RWPE1 (cell line): Measurements from ENCODE around the gene CCDC171.

Experiments used
- CTCF ChIA-PET: fragments of 350-600 bp; sonication (Branson Sonifier 250); formaldehyde crosslinking; extraction: SDS; loops from one replicate; lab custom pipeline; 2021; lab: Yijun Ruan, JAX
- POLR2A ChIA-PET: fragments of 400-600 bp; formaldehyde crosslinking; extraction: SDS; loops from one replicate; lab custom pipeline; 2020; ENCODE audit warnings: antibody characterized with exemption; ENCODE audit not compliant: low non-redundant PET; lab: Yijun Ruan, JAX
- DNase-seq: peaks from one replicate; pipeline ENCODE4 v3.0.0; 2012; ENCODE audit warnings: low spot score
- H3K27ac ChIP-seq: fragments of 450-650 bp; 2 replicates; pipeline ENCODE4 v1.5.1; 2017
- CTCF ChIP-seq: fragments of 450-650 bp; conservative IDR thresholded peaks from 2 replicates; pipeline ENCODE4 v1.5.1; 2017; ENCODE audit warnings: low read depth, mild to moderate bottlenecking

The CCDC171 gene

GRCh38 chr9:15882328-15882727, 329.5 kb downstream of the CCDC171 start:
- DNase-seq: no peak
- no peak for TF ChIP-seq CTCF
- ChIA-PET CTCF (interaction anchor here (0.7 kb wide), 1 partner anchor 467 kb away, joined by 3 read pairs; no protein-coding TSS in a partner anchor), POLR2A (no interaction called here)
- H3K27ac ChIP-seq: no peak overlapping the region

- no peak for DNase-seq
- no peak overlapping the region for H3K27ac ChIP-seq
- ChIA-PET POLR2A (no interaction called here), CTCF (interaction anchor here (0.7 kb wide), 1 partner anchor 466 kb away, joined by 3 read pairs; no protein-coding TSS in a partner anchor)
- TF ChIP-seq CTCF: no peak
Measured at GRCh38 chr9:15882883-15883282, 330.0 kb downstream of the CCDC171 start.

GRCh38 chr9:15885464-15885863, 332.6 kb downstream of the CCDC171 start:
- ChIA-PET CTCF (interaction anchor here (1.0 kb wide), 1 partner anchor 841 kb away, joined by 5 read pairs; no protein-coding TSS in a partner anchor), POLR2A (no interaction called here)
- no peak for TF ChIP-seq CTCF
- no peak overlapping the region for H3K27ac ChIP-seq
- no peak for DNase-seq

- POLR2A ChIA-PET: no interaction called here
- TF ChIP-seq CTCF: no peak
- CTCF ChIA-PET: no interaction called here
- H3K27ac ChIP-seq: no peak overlapping the region
- DNase-seq: no peak
Measured at GRCh38 chr9:15889555-15889954, 336.7 kb downstream of the CCDC171 start.

- CTCF ChIA-PET: no interaction called here
Measured at GRCh38 chr9:15901572-15901971, 348.7 kb downstream of the CCDC171 start.

GRCh38 chr9:15909297-15909696, 356.5 kb downstream of the CCDC171 start:
- POLR2A ChIA-PET: no interaction called here

More at GRCh38 chr9:15901572-15901971, 348.7 kb downstream of the CCDC171 start:
- POLR2A ChIA-PET: no interaction called here
- TF ChIP-seq CTCF: no peak
- no peak for DNase-seq
- no peak overlapping the region for H3K27ac ChIP-seq

More at GRCh38 chr9:15909297-15909696, 356.5 kb downstream of the CCDC171 start:
- CTCF ChIA-PET: interaction anchor here (0.7 kb wide), 1 partner anchor 1625 kb away, joined by 3 read pairs; no protein-coding TSS in a partner anchor
- no peak overlapping the region for H3K27ac ChIP-seq
- TF ChIP-seq CTCF: no peak
- DNase-seq: no peak
